ENCODE measurements around the gene CHI3L1. TPM values are rescaled to one million over a fixed set of nuclear protein-coding genes. Genes with fewer than 3 reads are reported as not detected.

CHI3L1 gene
- total RNA-seq, 4 donors from 2014 or later: 1.3 to 2.1 (median 1.7) TPM; not detected in 1

DNA sequence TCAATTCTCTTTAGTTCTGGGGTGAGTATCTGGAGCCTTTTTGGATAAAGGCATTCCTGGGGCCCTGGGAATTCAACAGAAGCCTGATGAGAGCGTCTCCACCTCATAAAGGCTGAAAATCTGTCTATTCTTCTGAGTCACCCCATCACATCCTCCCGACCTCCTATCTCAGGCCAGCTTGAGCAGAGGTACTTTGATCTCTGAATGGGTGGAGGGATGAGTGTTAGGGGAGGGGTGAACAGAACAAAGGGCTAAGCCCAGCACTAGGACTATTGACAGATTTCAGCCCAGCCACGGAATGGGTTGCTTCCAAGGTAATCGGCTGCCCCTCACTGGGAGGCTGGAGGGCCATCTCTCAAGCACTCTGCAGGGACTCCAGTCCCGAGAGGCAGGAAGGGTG lies 8.4 kb downstream of the CHI3L1 start:
- no peaks in the 10 kb centered on the region for H3K36me3 ChIP-seq
- H3K4me1 ChIP-seq: peaks cover 0 to 7% (median 0%) of the 10 kb centered on the region in 4 donors
- intact Hi-C loops (cut with DNase I): no loop called here
- H3K9me3 ChIP-seq: no peaks in the 10 kb centered on the region
- 86% methylated on average over 2 of the region's 5 CpGs for WGBS
- H3K4me3 ChIP-seq: no peak overlapping the region
- H3K27me3 ChIP-seq: peaks cover 0 to 12% (median 0%) of the 10 kb centered on the region in 4 donors
- no peak overlapping the region for H3K27ac ChIP-seq (replicated peaks in 1 of 4)
- TF ChIP-seq EP300 (IDR thresholded peaks at IDR 0.05): no peak
- TF ChIP-seq, protein P1, sequence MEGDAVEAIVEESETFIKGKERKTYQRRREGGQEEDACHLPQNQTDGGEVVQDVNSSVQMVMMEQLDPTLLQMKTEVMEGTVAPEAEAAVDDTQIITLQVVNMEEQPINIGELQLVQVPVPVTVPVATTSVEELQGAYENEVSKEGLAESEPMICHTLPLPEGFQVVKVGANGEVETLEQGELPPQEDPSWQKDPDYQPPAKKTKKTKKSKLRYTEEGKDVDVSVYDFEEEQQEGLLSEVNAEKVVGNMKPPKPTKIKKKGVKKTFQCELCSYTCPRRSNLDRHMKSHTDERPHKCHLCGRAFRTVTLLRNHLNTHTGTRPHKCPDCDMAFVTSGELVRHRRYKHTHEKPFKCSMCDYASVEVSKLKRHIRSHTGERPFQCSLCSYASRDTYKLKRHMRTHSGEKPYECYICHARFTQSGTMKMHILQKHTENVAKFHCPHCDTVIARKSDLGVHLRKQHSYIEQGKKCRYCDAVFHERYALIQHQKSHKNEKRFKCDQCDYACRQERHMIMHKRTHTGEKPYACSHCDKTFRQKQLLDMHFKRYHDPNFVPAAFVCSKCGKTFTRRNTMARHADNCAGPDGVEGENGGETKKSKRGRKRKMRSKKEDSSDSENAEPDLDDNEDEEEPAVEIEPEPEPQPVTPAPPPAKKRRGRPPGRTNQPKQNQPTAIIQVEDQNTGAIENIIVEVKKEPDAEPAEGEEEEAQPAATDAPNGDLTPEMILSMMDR (IDR thresholded peaks at IDR 0.05): no peak
- TF ChIP-seq POLR2A (IDR thresholded peaks at IDR 0.05; ENCODE audit: low read depth): no peak
- TF ChIP-seq POLR2AphosphoS5 (IDR thresholded peaks at IDR 0.05): no peak
- no peak for DNase-seq (ENCODE audit: extremely low spot score)

DNA sequence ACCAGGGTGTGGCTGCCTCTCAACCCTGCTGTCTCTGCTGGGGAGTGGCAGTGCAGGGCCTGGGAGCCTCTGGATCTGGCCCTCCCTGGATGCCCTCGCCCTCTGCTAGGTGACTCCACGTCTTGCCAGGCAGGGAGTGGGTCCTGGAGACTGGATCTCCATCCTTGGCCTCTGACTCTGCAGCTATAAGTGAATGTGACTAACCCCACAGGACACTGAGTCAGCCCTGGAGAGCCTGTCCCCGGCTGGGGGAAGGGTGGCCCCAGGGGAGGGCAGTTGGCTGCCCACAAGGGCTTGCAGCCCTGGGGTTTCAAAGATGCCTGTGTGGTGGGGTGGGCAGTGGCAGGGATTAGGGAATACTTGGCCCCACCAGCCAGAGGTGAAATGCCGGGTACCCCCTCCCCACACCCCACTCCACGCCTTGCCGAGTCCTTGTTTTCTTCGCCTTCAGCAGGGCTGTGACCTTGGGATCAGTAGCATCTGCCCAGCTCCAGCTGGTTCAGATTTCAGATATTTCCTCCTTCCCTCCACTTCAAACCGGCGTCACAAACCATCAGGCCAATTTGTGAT lies 8.9 kb downstream of the CHI3L1 start:
- intact Hi-C loops (cut with DNase I): no loop called here
- TF ChIP-seq, protein P1 (IDR thresholded peaks at IDR 0.05): no peak
- TF ChIP-seq POLR2AphosphoS5 (IDR thresholded peaks at IDR 0.05) (no peak), EP300 (IDR thresholded peaks at IDR 0.05) (no peak), POLR2A (IDR thresholded peaks at IDR 0.05; ENCODE audit: low read depth) (no peak)
- no peak for DNase-seq (ENCODE audit: extremely low spot score)

DNA sequence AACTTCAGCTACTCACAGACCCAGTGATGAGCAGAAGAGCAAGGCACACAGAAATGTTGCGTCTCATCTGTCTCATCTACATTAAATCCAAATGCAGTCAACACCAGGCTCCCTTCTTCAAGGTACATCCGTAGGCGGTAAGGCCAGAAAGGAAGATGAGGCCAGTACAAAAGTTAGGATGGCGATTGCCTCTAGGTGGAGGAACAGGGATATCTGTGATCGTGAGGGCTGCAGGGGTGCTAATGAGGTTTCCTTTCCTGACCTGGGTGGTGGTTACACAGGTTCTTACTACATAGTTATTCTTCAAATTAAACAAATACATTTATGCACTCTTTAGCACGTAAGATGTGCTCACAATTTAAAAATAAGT lies 9.5 kb downstream of the CHI3L1 start:
- Histone ChIP-seq H3K4me1 (peaks cover 0 to 7% (median 0%) of the 10 kb centered on the region in 4 donors), H3K9me3 (no peaks in the 10 kb centered on the region), H3K27me3 (peaks cover 0 to 12% (median 0%) of the 10 kb centered on the region in 4 donors), H3K36me3 (no peaks in the 10 kb centered on the region), H3K4me3 (no peak overlapping the region), H3K27ac (replicated peaks in 1 of 4) (no peak overlapping the region)
- intact Hi-C loops (cut with DNase I): no loop called here
- TF ChIP-seq, protein P1 (IDR thresholded peaks at IDR 0.05): no peak
- TF ChIP-seq POLR2A (IDR thresholded peaks at IDR 0.05; ENCODE audit: low read depth) (no peak), EP300 (IDR thresholded peaks at IDR 0.05) (no peak), POLR2AphosphoS5 (IDR thresholded peaks at IDR 0.05) (no peak)
- no peak for DNase-seq (ENCODE audit: extremely low spot score)
- WGBS: 90% methylated on average over 6 of the region's 6 CpGs

More for the DNA sequence above, 8.9 kb downstream of the CHI3L1 start:
- Histone ChIP-seq H3K36me3 (no peaks in the 10 kb centered on the region), H3K4me3 (no peak overlapping the region), H3K9me3 (no peaks in the 10 kb centered on the region), H3K27me3 (peaks cover 0 to 12% (median 0%) of the 10 kb centered on the region in 4 donors), H3K27ac (replicated peaks in 1 of 4) (no peak overlapping the region), H3K4me1 (peaks cover 0 to 7% (median 0%) of the 10 kb centered on the region in 4 donors)
- 67% methylated on average over 7 of the region's 9 CpGs for WGBS

DNA sequence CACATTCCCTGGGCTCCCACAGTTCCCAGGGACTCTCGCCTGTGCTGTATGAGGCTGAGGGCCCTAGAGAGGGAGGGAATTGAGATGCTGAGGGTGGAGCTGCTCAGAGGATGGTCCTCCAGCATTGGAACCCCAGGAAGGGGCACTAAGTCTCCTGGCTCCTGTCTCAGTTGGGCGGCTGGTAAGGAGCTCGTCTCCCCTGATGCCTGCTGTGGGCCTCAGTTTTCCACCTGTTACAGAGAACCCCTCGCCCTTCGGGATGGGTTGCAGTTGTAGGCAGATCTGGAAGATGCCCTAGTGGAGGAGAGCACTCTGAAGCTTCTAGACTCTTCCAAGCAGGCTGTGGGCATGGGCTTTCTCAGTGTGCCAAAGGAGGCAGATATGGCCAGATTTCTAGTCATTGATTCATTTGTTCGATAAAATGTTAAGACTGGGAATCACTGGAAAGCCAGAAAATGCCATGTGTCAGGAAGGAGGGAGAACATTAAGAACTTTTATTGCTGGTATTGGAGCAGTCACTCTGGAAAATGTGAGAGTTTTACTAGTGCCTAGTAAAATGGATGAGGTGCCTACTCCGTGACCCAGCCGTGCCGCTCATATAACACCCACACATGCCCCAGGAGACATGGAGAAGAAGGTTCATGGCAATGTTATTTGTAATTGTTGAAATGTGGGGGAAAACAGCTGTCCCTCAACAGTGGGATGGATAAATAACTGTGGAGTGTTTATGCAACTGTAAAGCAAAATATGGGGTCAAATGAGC lies 10.1 kb downstream of the CHI3L1 start:
- WGBS: 88% methylated on average over 7 of the region's 9 CpGs
- intact Hi-C loops (cut with DNase I): no loop called here
- TF ChIP-seq EP300 (IDR thresholded peaks at IDR 0.05) (no peak), POLR2A (IDR thresholded peaks at IDR 0.05; ENCODE audit: low read depth) (no peak), POLR2AphosphoS5 (IDR thresholded peaks at IDR 0.05) (no peak)
- TF ChIP-seq, protein P1 (IDR thresholded peaks at IDR 0.05): no peak

More for the DNA sequence above, 10.1 kb downstream of the CHI3L1 start:
- Histone ChIP-seq H3K4me3 (no peak overlapping the region), H3K27ac (replicated peaks in 1 of 4) (no peak overlapping the region), H3K9me3 (no peaks in the 10 kb centered on the region), H3K36me3 (no peaks in the 10 kb centered on the region), H3K27me3 (peaks cover 0 to 12% (median 0%) of the 10 kb centered on the region in 4 donors), H3K4me1 (peaks cover 0 to 7% (median 0%) of the 10 kb centered on the region in 4 donors)
- DNase-seq (ENCODE audit: extremely low spot score): no peak

All from esophagus muscularis mucosa (tissue), 4 donors.